HG03342 (cell line): ENCODE measurements around the gene SLC7A7.
"Not testable (repeated sequence)": the region's sequence is repeated elsewhere in the genome, so short reads cannot be mapped to it uniquely, and the experiment has no call there.

Source experiments
- ATAC-seq: cut with Tn5 transposase; IDR thresholded peaks from one replicate; pipeline ENCODE4 v1.9.1; 2021; ENCODE audit warnings: mild to moderate bottlenecking, moderate library complexity; ENCODE audit not compliant: unreplicated experiment

Gene SLC7A7

DNA sequence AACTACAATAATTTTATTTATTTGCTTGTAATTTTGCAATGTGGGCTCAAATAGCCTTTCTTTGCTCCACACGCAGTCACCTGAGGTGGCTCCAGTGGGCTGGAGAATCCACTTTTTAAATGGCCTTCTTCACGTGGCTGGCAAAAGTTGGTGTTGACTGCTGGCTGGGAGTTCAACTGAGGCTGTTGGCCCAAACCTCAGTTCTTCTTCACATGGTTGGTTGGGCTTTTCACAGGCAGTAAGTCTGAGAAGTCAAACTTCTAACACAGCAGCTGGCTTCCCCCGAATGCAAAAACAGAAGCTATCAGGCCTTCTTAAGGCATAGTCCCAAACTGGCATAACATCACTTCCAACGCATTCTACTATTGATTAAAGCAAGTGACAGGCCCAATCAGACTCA, 50.9 kb downstream of the SLC7A7 start:
- ATAC-seq, result no peak

DNA sequence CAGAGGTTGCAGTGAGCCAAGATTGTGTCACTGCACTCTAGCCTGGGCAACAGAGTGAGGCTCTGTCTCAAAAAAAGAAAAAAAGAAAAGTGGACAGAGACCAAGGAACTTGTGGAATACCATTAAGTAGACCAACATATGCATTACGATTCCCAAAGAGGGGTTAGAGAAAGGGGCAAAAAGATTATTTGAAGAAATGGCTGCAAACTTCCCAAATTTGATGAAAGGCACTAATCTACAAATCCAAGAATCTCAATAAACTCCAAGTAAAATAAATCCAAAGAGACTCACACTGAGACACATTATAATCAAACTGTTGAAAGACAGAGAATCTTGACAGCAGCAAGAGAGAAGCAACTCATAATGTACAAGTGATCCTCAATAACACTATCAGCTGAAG, 53.5 kb downstream of the SLC7A7 start:
- ATAC-seq, result no peak

DNA sequence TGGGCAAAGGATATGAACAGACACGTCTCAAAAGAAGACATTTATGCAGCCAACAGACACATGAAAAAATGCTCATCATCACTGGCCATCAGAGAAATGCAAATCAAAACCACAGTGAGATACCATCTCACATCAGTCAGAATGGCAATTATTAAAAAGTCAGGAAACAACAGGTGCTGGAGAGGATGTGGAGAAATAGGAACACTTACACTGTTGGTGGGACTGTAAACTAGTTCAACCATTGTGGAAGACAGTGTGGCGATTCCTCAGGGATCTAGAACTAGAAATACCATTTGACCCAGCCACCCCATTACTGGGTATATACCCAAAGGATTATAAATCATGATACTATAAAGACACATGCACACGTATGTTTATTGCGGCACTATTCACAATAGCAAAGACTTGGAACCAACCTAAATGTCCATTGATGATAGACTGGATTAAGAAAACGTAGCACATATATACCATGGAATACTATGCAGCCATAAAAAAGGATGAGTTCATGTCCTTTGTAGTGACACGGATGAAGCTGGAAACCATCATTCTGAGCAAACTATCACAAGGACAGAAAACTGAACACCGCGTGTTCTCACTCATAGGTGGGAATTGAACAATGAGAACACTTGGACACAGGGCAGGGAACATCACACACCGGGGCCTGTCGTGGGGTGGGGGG, 57.1 kb downstream of the SLC7A7 start:
- ATAC-seq, result not testable (repeated sequence)

DNA sequence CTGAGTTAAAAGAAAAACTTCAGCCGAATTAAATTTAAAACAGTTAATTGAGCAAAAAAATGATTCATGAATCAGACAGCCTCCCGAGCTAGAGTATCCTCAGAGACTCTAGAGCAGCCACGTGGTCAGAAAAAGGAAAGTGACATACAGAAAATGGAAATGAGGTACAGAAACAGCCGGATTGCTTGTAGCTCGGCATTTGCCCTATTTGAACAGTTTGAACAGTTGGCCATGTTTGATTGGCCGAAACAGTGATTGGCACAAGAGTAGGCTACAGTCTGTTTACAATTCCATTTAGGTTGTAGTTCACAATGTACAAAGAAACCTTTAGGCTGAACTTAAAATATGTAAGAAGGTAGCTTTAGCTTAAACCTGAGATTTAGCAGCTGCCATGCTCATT, 61.6 kb downstream of the SLC7A7 start:
- no peak for ATAC-seq

DNA sequence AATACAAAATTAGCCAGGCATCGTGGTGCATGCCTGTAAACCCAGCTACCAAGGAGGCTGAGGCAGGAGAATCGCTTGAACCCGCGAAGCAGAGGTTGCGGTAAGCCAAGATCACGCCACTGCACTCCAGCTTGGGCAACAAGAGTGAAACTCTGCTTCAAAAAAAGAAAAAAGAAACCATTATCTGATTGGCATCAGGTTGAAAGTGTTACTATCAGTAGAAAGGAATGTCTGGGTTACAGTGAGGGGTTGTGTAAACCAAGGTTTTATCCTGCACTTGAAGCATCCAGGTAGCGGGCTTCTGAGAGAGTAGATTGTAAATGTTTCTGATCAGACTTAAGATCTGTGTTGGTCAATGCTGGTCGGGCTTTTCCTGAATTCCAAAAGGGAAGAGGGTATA, 62.8 kb downstream of the SLC7A7 start:
- no peak for ATAC-seq

DNA sequence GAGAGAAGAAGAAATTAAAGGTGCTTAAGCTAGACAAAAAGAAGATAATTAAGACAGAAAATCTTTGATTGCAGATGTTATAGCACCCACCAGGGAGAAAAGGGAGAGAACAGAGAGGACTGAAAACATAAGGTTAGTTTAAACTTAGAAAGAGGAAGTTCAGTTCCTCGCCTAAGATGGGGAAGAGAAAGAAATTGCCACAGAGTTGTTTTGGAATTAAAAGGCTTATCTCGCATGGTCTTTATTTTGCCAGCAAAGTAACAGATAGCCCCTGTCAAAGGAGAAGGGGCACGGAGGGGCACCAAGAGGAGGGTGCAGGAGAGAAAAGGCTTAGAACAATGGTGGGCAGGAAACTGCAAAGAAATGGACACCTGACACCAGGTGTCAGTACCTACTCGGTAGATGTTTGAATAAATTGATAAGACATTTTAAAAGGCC, 66.6 kb downstream of the SLC7A7 start:
- ATAC-seq, result no peak

DNA sequence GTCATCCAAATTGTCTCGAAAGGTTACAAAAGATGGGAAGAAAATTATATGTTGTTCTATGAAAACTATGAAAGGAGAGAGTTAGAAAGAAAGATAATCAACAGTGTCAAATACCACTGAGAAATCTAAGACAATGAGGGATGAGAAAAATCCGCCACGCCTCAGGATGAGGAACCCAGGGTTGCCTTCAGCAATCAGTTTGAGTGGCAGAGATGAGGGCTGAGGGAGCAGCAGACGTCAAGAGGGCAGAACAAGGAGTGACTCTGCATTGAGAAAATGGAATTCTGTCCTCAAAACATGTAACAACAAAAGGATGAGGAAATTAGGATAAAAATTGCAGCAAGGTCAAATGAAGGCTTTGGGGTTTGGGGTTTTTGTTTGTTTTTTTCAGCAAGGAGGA, 67.0 kb downstream of the SLC7A7 start:
- ATAC-seq, result no peak

DNA sequence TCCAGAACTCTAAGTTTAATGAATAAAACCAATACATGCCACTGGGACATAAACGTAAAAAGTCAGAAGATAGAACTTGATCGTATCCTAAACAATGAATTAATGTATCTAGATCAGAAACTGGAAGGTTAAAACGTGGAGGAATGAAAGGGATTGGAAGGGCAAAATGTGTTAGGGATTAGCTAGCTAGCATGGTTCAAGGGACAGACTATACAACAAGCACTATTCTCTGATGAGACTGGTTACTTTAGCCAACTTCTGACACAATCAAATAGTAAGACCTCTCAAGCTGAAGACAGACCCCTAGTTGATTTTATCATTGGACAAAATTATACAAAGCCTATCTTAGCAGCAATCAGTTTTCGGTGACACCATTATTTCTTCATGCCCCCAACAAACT, 67.5 kb downstream of the SLC7A7 start:
- no peak for ATAC-seq

DNA sequence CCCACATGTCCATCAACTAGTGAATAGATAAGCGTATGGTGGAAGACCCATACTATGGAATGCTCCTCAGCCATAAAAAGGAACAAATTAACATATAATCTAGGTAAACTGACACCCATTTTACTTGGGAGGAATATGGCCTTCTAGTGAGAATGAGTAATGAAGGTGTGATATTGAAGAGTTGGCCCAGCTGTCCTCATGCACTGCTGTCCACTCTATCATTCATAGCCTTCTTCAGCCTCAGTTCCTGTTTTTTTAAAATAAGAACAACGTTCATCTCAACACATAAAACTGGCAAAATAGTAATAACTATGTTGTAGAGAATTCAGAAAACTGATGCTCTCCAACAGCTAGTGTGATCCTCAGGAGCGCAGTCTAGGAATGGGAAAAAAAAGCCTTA, 75.2 kb downstream of the SLC7A7 start:
- no peak for ATAC-seq

DNA sequence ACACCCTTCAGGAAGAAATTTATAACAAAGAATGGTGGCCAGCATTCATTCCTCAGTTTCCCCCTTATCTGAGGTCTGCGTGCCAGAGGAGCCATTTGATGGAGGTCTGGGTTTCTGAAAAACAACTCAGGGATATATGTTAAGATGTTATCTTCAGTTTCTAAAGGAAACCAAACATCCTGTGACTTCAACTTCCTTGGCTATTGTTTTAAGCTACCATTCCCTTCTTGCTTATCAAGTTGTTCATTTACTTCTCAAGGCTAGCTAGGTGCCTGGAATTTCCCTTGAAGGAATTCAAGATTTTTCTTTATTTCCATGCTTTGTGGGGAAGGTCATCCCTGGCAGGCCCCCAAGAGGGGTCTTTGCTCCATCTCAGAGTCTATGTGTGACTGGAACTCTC, 75.8 kb downstream of the SLC7A7 start:
- no peak for ATAC-seq

DNA sequence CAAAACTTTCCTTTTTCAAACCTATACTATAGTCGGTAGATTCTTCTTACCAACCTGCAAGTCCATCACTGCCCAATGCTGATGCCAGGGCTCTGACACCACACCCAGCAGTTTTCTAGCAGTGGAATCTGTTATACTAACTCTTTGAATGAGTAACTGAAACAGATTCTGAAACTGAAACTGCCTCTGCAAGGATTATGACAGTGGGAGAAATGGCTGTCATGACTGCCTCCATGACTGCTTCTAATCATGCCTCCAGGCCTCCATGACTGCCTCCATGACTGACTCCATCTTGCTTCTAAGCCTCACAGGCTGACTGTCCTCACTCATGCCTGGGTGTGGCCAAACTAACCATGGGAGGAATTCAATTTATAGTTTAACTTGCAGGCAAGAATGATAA, 78.2 kb downstream of the SLC7A7 start:
- peak; percentile 78 for ATAC-seq

DNA sequence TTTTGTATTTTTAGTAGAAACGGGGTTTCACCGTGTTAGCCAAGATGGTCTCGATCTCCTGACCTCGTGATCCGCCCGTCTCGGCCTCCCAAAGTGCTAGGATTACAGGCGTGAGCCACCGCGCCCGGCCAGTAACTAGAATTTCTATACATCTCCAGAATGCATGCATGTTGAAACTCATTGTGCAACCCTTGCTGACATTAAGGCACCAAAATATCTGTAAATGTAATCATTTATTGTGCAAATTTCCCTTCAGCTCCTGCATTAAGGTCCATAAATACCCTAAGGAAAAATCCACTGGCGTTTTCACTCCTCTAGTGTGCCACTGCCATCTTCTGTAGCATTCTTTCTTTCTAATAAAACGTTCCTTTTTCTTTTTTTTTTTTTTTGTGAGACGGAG, 78.9 kb downstream of the SLC7A7 start:
- ATAC-seq, result not testable (repeated sequence)

DNA sequence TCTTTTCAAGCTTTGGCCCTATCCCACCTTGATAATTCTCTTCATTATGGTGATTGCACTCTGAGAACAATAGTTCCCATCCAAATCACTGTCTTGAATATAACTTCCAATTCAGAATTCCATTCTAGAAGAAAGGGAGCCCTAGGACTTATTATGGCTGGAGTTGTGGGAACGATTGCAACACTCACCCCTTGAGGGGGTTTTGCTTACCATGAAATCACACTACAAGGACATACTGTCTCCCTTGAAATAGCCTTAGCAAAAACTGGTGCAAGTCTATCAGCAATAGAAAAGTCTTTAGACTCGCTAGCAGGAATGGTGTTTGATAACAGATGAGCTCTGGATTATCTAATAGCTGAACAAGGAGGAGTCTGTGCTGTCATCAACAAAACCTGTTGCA, 80.1 kb downstream of the SLC7A7 start:
- no peak for ATAC-seq

DNA sequence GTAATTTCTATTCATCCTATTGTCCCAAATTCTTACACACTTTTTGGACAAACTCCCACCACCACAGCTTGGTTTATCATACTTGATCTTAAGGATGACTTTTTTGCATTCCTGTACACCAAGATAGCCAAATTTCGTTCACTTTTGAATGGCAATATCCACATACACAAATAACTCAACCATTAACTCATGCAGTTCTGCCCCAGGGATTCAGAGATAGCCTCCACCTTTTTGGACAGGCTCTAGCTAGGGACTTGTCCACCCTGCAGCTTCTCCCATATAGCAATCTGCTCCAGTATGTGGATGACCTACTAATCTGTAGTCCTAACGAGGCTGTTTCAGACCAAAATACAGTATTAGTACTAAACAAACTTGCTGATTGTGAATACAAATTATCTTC, 81.4 kb downstream of the SLC7A7 start:
- no peak for ATAC-seq

DNA sequence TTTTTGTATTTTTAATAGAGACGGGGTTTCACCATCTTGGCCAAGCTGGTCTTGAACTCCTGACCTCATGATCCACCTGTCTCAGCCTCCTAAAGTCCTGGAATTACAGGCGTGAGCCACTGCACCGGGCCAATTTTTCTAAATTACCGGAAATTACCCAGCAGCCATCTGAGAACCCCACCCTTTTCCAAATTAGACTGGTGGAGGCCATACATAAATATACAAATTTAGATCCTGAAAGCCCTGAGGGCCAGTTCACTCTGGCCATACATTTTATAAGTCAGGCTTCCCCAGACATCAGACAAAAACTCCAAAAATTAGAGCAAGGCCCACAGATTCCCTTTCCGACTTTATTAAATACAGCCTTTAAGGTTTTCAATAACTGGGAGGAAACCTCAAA, 83.2 kb downstream of the SLC7A7 start:
- ATAC-seq, result not testable (repeated sequence)

DNA sequence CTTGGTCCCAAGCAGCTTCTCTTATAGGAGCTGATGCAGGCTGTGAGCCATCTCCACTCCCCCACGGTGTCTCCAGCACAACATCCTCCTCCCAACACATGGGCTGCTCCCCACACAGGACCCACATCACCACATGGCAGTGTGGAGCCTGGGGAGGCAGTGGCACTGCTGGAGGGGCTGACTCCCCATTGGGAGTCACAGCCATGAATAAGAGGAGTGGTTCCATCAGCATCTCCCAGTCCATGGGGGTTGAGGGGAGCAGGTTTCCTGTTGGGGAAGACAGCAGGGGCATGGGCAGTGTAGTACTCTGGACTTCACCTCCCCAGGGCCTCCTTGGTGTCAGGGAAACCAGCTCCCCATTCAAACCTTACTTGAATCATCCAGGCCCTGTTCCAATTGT, 89.2 kb downstream of the SLC7A7 start:
- no peak for ATAC-seq

DNA sequence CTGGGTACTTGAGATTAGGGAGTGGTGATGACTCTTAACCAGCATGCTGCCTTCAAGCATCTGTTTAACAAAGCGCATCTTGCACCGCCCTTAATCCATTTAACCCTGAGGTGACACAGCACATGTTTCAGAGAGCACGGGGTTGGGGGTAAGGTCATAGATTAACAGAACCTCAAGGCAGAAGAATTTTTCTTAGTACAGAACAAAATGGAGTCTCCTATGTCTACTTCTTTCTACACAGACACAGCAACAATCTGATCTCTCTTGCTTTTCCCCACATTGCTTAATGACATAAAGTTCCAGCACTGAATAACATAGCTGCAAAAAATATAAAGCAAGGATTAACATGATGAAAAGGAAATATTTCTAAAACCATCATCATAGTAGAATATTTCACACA, 89.9 kb downstream of the SLC7A7 start:
- not testable (repeated sequence) for ATAC-seq

DNA sequence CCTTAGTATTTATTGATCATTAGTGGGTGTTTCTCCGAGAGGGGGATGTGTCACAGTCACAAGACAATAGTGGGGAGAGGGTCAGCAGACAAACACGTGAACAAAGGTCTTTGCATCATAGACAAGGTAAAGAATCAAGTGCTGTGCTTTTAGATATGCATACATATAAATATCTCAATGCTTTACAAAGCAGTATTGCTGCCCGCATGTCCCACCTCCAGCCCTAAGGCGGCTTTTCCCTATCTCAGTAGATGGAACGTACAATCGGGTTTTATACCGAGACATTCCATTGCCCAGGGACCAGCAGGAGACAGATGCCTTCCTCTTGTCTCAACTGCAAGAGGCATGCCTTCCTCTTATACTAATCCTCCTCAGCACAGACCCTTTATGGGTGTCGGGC, 90.4 kb downstream of the SLC7A7 start:
- ATAC-seq, result not testable (repeated sequence)

DNA sequence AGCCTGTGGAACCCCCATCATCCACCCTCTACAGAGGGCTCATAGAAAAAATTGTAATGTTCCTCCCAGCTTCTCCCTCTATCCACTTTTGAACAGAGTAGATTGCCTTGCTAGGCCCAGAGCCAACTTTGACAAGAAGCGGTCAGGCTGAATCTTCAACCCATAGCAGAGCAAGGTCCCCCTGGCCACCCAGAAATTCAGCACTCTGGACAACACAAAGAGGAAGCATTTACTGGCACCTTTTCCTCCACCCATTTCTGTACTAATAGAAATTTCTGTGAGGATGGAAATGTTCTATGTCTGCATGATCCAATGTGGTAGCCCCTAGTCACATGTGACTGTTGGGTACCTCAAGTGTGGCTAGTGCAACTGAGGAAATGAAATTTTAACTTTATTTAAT, 91.4 kb downstream of the SLC7A7 start:
- no peak for ATAC-seq
